Duodenal mucosa (tissue), 2 donors: ENCODE data around the gene GDAP1L1.

Experiments
- H3K27ac ChIP-seq: one replicate; pipeline ENCODE4 v1.7.0; 2013; ENCODE audit warnings: low read depth, low read length
- H3K27me3 ChIP-seq, 2 donors: one replicate each; pipeline ENCODE4 v1.7.0; 2013; ENCODE audit warnings: low read length in 2 of 2, control low read depth in 1 of 2; ENCODE audit not compliant: insufficient read depth in 2 of 2, control insufficient read depth in 1 of 2
- H3K36me3 ChIP-seq, 2 donors: one replicate each; pipeline ENCODE4 v1.7.0; 2013; ENCODE audit warnings: low read length in 2 of 2, control low read depth in 1 of 2; ENCODE audit not compliant: insufficient read depth in 2 of 2, control insufficient read depth in 1 of 2
- H3K4me1 ChIP-seq, 2 donors: one replicate each; pipeline ENCODE4 v1.7.0; 2013; ENCODE audit warnings: low read length in 2 of 2, control low read depth in 1 of 2; ENCODE audit not compliant: insufficient read depth in 2 of 2, control insufficient read depth in 1 of 2
- H3K4me3 ChIP-seq, 2 donors: one replicate each; pipeline ENCODE4 v1.7.0; 2013; ENCODE audit warnings: low read length in 2 of 2, low read depth in 1 of 2
- H3K9ac ChIP-seq, 2 donors: one replicate each; pipeline ENCODE4 v1.7.0; 2013; ENCODE audit warnings: low read length in 2 of 2, low read depth in 1 of 2
- H3K9me3 ChIP-seq, 2 donors: one replicate each; pipeline ENCODE4 v1.7.0; 2013; ENCODE audit warnings: low read length in 2 of 2, control low read depth in 1 of 2; ENCODE audit not compliant: control insufficient read depth in 1 of 2

The GDAP1L1 gene

GRCh38 chr20:44251284-44251683 lies 4.2 kb downstream of the GDAP1L1 start:
- Histone ChIP-seq H3K27me3 (peaks cover 0 to 9% of the 10 kb centered on the region in 2 donors), H3K4me3 (no peak overlapping the region), H3K9ac (no peak overlapping the region), H3K27ac (no peak overlapping the region), H3K4me1 (no peaks in the 10 kb centered on the region), H3K9me3 (no peaks in the 10 kb centered on the region), H3K36me3 (no peaks in the 10 kb centered on the region)

- H3K4me3 ChIP-seq, result no peak overlapping the region
- no peak overlapping the region for H3K9ac ChIP-seq
- no peaks in the 10 kb centered on the region for H3K27me3 ChIP-seq
- H3K27ac ChIP-seq, result no peak overlapping the region
- H3K4me1 ChIP-seq, result no peaks in the 10 kb centered on the region
- no peaks in the 10 kb centered on the region for H3K9me3 ChIP-seq
- H3K36me3 ChIP-seq, result no peaks in the 10 kb centered on the region
These were observed 6.4 kb downstream of the GDAP1L1 start for GRCh38 chr20:44253528-44253927.

GRCh38 chr20:44254073-44254472 lies 7.0 kb downstream of the GDAP1L1 start:
- H3K9ac ChIP-seq, result no peak overlapping the region
- no peak overlapping the region for H3K27ac ChIP-seq
- H3K36me3 ChIP-seq, result no peaks in the 10 kb centered on the region
- H3K4me1 ChIP-seq, result no peaks in the 10 kb centered on the region
- H3K4me3 ChIP-seq, result no peak overlapping the region
- H3K27me3 ChIP-seq, result no peaks in the 10 kb centered on the region
- no peaks in the 10 kb centered on the region for H3K9me3 ChIP-seq

- Histone ChIP-seq H3K27me3 (no peaks in the 10 kb centered on the region), H3K9me3 (no peaks in the 10 kb centered on the region), H3K36me3 (no peaks in the 10 kb centered on the region), H3K4me3 (no peak overlapping the region), H3K9ac (no peak overlapping the region), H3K27ac (no peak overlapping the region), H3K4me1 (no peaks in the 10 kb centered on the region)
These were observed 8.8 kb downstream of the GDAP1L1 start for GRCh38 chr20:44255942-44256341.

- no peak overlapping the region for H3K27ac ChIP-seq
- no peaks in the 10 kb centered on the region for H3K4me1 ChIP-seq
- H3K36me3 ChIP-seq, result no peaks in the 10 kb centered on the region
These were observed 9.9 kb downstream of the GDAP1L1 start for GRCh38 chr20:44256961-44257360.

GRCh38 chr20:44258226-44258890 lies 11.2 kb downstream of the GDAP1L1 start:
- Histone ChIP-seq H3K4me1 (no peaks in the 10 kb centered on the region), H3K9ac (no peak overlapping the region), H3K27me3 (no peaks in the 10 kb centered on the region), H3K27ac (no peak overlapping the region), H3K9me3 (no peaks in the 10 kb centered on the region), H3K36me3 (no peaks in the 10 kb centered on the region), H3K4me3 (no peak overlapping the region)

More at GRCh38 chr20:44256961-44257360, 9.9 kb downstream of the GDAP1L1 start:
- Histone ChIP-seq H3K4me3 (no peak overlapping the region), H3K9ac (no peak overlapping the region), H3K9me3 (no peaks in the 10 kb centered on the region), H3K27me3 (no peaks in the 10 kb centered on the region)

- Histone ChIP-seq H3K9ac (no peak overlapping the region), H3K4me3 (no peak overlapping the region), H3K9me3 (no peaks in the 10 kb centered on the region), H3K27ac (no peak overlapping the region), H3K36me3 (no peaks in the 10 kb centered on the region), H3K27me3 (no peaks in the 10 kb centered on the region), H3K4me1 (no peaks in the 10 kb centered on the region)
These were observed 17.2 kb downstream of the GDAP1L1 start for GRCh38 chr20:44264287-44264686.

- peaks cover 0 to 6% of the 10 kb centered on the region in 2 donors for H3K36me3 ChIP-seq
- no peak overlapping the region for H3K9ac ChIP-seq
- no peaks in the 10 kb centered on the region for H3K4me1 ChIP-seq
- H3K9me3 ChIP-seq, result no peaks in the 10 kb centered on the region
- no peak overlapping the region for H3K27ac ChIP-seq
- no peak overlapping the region for H3K4me3 ChIP-seq
- H3K27me3 ChIP-seq, result no peaks in the 10 kb centered on the region
These were observed 21.7 kb downstream of the GDAP1L1 start for GRCh38 chr20:44268802-44269201.

GRCh38 chr20:44271915-44272663 lies 25.0 kb downstream of the GDAP1L1 start:
- no peak overlapping the region for H3K27ac ChIP-seq
- H3K4me1 ChIP-seq, result no peaks in the 10 kb centered on the region
- no peak overlapping the region for H3K4me3 ChIP-seq
- no peak overlapping the region for H3K9ac ChIP-seq
- H3K36me3 ChIP-seq, result peaks cover 0 to 6% of the 10 kb centered on the region in 2 donors
- H3K9me3 ChIP-seq, result no peaks in the 10 kb centered on the region
- H3K27me3 ChIP-seq, result no peaks in the 10 kb centered on the region
